Superior temporal gyrus (tissue), 1 donor: ENCODE results near the gene CYP4A22.
"Not testable (repeated sequence)": the region's sequence is repeated elsewhere in the genome, so short reads cannot be mapped to it uniquely, and the experiment has no call there.

Source experiments
- DNase-seq: peaks from one replicate; pipeline ENCODE4 v3.0.0-alpha.2; 2016; ENCODE audit errors: extremely low spot score

Gene CYP4A22, protein sequence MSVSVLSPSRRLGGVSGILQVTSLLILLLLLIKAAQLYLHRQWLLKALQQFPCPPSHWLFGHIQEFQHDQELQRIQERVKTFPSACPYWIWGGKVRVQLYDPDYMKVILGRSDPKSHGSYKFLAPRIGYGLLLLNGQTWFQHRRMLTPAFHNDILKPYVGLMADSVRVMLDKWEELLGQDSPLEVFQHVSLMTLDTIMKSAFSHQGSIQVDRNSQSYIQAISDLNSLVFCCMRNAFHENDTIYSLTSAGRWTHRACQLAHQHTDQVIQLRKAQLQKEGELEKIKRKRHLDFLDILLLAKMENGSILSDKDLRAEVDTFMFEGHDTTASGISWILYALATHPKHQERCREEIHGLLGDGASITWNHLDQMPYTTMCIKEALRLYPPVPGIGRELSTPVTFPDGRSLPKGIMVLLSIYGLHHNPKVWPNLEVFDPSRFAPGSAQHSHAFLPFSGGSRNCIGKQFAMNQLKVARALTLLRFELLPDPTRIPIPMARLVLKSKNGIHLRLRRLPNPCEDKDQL

DNA sequence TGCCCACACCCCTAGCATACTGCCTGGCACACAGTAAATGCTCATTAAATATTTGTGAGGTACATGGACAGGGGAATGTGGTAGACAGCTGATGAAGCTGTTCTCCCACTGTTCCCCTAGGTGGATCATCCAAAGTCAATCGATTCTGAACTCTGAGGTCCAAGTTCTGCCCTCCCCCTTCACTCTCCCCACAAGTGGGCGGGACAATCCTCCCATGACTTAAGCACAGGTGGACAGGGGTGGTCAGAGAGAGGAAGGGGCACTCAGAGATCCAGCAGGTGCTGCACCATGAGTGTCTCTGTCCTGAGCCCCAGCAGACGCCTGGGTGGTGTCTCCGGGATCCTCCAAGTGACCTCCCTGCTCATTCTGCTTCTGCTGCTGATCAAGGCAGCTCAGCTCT is at the start of gene CYP4A22:
CYP4A22 (plus strand) TSS at position 244 of the 400 bp plus-strand sequence; CDS start at position 289, 45 bp downstream.
- no peak for DNase-seq

DNA sequence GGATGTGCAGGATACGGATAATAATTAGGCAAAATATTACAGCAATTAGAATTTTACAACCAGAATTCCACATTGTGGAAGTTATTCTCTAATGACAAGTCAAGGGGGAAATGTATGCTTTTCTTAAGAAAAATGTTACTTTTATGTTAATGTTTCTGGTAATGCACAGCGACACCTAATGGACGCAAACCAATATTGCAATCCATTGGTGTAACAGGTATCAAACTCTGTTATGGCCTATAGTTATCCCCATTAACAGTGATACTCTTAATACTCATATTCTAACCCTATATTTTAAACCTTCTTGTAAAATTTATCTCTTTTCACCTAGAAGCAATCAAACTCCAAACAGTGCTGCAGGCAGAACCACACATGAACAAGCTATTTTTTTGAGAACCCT is 47.9 kb upstream of the CYP4A22 start:
- peak; percentile 37 for DNase-seq

DNA sequence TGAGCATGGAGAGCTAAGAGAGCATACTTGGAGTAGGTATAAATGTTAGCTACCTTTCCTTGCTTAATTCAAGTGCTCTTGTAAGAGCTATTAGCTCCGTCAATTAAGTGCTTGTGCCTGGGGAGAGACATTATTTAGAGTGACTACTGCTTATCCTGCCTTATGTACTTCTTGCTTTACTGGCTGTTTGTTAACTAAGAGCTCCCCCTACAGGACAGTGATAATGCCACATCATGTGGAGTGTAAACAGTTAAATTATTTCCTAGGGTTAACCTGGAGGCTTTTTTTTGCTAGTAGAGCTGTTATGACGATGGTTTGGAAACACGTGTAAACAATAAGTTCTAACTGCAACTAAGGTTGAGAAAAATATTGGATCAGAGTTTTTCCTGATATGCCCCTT is 45.8 kb upstream of the CYP4A22 start:
- DNase-seq: not testable (repeated sequence)

DNA sequence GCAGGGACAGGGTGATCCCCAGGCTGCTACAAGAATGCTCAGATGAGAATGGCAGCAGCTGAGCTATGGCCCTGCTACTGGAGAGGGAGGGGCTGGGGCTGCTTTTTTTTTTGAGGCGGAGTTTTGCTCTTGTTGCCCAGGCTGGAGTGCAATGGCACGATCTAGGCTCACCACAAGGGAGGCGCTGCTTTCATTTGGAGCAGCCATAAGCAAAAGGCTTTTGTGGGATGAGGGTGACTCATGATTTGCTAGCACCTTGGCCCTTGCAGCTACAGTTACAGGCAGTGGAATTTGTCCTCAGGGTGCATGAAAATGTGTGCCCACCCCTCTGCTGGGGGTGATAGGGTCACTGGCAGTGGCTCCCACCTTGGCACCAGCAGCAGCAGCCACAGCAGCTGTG is 32.4 kb upstream of the CYP4A22 start:
- DNase-seq: no peak

DNA sequence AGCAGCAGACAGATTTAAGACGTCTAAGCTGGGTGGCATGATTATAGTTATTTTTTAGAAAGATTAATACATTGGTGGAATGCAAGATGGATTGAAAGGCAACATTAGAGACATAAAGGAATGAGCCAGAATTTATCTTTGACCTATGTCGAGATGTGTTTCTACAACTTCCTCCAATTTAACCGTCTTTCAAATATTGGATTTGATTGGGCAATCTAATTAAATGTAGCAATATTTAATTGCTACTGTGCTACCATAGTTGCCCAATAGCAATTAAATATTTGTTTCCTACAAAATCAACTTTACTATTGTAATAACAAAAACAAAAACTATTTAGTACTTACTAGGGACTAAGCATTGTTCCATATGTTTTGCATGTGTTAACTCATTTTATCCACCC is 30.4 kb upstream of the CYP4A22 start:
- DNase-seq: no peak

DNA sequence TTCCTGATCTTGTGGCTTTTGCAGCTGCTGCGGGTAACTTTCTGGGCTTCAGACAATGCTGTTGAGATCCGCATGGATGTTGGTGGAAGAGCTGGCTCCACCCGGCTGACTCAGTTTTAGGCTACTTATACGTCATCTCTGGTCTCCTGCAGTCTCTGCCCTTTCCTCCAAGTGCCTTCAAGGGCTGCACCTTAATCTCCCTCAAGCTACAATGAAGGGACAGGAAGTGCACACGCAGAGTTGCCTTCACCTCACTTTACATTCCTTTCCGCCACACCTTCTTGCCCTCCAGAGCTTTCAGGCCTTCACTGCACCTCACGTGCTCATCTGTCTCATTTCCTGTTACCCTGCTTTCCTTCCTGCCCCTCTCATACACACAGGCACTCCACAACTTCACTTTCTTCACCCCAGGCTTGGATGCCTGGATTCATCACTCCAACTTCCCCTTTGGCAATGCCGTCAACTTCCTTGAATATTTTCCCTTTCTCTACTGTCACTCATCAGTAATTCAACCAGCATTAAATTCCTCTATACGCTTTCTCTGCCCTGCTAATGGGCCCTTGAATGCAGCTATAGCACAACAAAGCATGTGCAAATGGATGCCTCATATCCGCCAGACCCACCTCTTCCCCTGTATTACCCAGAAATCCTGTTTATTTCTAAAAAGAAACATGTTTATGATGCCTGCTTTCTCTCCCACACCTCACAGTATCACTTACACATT is 29.2 kb upstream of the CYP4A22 start:
- DNase-seq: not testable (repeated sequence)

DNA sequence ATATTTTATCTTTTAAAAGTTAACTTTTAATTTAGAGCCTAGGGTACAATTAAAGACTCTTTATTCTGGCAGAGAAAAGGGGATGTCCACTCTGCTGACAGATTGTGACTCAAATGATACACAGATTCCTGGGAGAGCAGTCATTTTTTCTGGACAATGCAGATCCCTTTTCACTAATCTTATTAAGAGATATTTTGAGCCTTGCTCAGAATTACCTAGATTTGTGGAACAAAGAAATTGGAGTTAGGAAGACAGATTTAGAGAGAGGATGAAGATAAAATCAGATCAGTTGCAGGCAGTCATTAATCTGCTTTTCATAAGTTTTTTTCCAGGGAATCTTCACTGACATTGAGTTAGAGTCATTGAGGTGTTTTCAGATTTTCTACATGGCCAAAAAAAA is 27.8 kb upstream of the CYP4A22 start:
- not testable (repeated sequence) for DNase-seq

DNA sequence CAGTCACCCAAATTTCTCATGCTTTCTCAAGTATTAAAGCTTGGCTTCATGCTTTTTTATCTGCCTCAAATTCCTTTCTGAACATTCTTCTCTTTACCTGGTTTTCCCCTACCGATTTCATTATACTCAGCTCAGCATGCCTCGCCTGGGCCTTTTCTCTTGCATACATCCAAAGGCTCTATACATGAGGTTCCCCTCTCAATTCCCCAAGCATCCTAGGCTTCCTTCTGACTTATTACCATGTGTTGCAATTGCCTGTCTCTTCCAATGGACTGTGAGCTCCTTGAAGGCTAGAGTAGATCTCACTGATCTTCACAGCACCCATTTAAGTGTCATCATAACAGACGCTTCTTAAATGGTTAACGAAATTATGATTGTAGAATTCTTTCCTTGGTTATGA is 24.1 kb upstream of the CYP4A22 start:
- DNase-seq: no peak

DNA sequence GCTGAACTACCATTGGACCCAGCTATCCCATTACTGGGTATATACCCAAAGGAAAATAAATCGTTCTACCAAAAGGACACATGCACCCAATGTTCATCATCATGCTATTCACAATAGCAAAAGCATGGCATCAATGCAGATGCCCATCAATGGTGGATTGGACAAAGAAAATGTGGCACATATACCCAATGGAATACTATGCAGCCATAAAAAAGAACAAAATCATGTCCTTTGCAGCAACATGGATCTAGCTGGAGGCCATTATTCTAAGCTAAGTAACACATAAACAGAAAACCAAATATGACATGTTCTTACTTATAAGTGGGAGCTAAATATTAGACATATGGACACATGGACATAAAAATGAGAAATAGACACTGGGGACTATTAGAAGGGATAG is 16.2 kb upstream of the CYP4A22 start:
- not testable (repeated sequence) for DNase-seq

DNA sequence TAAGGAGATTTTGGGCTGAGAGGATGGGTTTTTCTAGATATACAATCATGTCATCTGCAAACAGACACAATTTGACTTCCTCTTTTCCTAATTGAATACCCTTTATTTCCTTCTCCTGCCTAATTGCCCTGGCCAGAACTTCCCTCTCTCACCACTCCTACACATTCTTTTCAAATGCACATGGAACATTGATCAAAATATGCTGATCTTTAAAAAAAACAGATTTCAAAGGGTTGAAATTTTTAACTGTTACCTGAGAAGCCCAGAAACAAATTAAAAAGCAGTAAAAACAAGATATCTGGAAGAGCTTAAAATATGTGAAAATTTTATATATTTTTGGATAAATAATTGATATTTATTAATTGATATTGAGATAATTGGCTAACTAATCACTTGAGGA is 12.4 kb upstream of the CYP4A22 start:
- not testable (repeated sequence) for DNase-seq

DNA sequence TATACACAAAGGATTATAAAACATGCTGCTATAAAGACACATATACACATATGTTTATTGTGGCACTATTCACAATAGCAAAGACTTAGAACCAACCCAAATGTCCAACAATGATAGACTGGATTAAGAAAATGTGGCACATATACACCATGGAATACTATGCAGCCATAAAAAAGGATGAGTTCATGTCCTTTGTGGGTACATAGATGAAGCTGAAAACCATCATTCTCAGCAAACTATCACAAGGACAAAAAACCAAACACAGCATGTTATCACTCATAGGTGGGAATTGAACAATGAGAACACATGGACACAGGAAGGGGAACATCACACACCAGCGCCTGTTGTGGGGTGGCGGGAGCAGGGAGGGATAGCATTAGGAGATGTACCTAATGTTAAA is 10.2 kb upstream of the CYP4A22 start:
- not testable (repeated sequence) for DNase-seq

DNA sequence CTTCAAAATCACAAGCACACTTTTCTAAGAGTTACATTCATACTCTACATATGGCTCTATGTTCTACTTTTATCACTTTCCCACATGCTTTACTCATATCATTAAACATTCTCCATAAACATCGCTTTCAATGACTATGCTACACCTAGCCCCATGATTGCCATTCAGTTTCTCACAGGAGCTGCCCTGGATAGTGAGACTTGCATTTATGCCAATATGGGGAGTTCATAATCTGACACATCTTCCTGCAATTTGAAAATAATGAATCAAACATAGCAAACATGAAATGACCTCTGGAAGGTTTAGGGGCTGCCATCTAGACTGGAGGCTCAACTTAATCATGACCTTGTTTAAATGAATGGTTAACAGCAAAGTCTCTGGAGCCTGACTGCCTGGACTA is 9.0 kb upstream of the CYP4A22 start:
- no peak for DNase-seq

DNA sequence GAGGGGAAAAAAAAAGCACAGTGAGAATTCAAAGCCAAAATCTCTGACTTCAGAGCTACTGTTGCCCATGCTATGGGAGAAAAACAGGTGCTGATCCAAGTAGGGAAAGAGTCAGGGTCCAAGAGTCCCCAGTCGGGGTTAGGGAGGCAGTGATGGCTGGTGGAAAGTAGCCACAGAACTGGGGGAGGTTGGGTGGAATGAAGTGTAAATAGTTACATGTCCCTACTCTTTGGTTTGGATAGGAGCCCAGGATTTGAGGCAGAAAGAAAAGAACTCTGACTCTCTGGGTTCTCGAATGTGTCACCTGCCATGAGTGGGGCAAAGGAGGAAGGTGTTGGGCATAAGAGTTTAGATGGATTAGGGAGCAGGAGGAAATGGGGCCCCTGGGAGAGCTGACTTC is 8.4 kb upstream of the CYP4A22 start:
- DNase-seq: not testable (repeated sequence)

DNA sequence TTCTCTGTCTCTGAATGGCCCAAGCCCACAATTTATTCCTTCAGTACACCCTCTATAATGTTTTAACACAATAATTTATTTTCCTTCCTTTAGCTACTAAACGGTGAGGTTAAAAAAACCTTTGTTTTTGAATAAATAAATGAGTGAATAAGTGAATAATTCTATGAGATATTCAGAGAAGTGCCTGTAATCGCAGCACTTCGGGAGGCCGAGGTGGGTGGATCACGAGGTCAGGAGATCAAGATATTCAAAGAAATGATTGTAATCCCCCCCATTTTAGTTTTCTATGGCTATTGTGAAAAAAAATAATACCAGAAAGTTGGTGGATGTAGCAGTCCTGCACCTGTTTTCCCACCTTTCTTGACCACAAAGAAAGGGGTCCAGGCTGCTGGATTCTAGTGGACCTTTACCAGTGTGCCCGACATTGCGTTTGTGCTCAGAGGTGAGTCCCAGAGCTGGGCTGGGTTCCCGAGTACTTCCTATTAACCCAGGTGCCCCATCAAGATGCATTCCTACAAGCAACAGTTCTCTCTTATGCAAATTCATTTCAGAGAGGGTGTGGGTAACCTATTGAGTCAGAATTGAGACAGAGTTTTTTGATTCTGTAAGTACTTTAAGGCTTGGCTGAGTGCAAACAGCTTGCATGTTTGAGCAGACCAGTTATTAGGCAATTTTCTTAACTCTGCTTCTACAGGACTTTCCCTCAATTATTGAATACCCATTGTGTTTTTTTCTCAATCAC is 7.6 kb upstream of the CYP4A22 start:
- DNase-seq: not testable (repeated sequence)

DNA sequence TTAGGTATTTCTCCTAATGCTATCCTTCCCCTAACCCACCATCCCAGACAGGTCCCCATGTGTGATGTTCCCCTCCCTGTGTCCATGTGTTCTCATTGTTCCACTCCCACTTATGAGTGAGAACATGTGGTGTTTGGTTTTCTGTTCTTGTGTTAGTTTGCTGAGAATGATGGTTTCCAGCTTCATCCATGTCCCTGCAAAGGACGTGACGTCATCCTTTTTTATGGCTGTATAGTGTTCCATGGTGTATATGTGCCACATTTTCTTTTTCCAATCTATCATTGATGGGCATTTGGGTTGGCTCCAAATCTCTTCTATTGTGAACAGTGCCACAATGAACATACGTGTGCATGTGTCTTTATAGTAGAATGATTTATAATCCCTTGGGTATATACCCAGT is 4.6 kb upstream of the CYP4A22 start:
- DNase-seq: not testable (repeated sequence)

DNA sequence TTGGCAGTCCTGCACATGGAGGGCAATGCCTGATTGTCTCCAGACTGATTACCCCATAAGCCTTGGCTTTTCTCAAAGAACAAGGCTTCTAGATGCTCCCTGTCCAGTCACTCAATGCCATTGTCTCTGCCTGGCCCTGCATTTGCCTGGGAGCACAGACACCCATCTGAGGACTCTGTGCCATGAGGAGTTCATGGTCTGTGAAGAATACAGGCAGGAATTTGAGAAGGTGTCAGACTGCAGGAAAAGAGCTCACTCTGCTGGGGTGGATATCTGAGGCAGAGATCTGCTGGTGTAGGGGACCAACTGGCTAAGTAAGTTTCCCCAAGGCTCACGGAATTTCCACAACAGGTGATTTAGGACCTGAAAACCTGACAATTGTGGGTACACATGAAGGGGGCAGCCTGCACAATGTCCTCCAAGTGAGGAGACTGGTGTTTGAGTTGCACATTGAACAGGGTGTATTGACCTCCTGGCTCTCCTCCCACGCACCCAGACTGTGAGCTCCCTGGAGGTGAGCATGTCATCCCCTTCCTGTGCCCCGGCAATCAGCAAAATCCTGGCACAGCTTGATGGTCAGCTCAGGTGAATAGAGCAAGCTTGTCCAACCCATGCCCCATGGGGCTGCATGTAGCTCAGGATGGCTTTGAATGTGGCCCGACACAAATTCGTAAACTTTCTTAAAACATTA is 829 bp downstream of the CYP4A22 start:
- no peak for DNase-seq

DNA sequence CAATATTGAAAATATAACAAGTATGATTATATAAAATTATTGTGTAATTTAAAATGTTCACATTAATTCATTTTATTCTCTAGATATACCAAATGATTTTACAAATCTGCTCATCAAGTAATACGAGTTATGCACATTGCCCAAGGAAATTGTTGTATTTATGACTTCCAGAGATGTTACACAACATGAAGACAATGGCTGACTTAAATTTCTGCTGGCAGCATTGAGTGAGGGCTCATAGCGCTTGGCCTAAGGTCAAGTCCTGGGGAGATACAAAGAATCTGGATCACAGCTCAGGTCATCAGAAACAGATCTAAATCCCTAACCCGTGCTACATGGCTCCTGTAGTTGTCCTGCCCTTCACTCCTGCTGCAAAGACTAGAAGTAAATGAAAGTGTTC is 3.1 kb downstream of the CYP4A22 start:
- DNase-seq: not testable (repeated sequence)

DNA sequence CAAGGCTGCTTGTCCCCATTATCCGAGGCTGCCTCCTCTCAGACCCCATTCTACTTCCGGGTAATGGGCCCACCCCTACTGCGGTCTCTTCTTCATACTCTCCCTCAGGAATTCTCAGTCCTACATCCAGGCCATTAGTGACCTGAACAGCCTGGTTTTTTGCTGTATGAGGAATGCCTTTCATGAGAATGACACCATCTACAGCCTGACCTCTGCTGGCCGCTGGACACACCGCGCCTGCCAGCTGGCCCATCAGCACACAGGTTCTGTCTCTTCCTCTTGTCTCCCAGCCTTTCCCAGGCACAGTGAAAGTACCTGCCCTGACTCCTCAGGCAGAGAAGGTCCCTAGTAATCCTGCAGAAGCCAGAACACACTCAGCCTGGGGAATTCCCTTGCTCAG is 6.4 kb downstream of the CYP4A22 start:
- DNase-seq: not testable (repeated sequence)

DNA sequence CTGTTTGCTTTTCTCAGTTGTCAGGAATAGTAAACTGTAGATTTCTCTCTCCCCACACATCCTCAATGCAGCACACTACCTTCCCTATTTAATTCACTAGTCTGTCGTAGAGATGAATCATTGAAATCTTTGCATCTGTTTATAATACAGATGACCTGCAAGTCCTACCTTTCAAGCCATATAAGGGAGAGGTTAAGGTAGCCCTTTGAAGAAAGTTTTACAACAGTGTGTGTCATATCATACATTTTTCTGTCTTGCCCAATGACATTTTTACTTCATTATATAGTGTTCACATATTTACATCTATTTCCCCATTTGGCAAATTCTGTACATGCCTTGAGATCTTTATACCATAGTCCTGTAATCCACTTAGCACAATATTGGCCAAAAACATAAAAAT is 9.3 kb downstream of the CYP4A22 start:
- DNase-seq: not testable (repeated sequence)

DNA sequence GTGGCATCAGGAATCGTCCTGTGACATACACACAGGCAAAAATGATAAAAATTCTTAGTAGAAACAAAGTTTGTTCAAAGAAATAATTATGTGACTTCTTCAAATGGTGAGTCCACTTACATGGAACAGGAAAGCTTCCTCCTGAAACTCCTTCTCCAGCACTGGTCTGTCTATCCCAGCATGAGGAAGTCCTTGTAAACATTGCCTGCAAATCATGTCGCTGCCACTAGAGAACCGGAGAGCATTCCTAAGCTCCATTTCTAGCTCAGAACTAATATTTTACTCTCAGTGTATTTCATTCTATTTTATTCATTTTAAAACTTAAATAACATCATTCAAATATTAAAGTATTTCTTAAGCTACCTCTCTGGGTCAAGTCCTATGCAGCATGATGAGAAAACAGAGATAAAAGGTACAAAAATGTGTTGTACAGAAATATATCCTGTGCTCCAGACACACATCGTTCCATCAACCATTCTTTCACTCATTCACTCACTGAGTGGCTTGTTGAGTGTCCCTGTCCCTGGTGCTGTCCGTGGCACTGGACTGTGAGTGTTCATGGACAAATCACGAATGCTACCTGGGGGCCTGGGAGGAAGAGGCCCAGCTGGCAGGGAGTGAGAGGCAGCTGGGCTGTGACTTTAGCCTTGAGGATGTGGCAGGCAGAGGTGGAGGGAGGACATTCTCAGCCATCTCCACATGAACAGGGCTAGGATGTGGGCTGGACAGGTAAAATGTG is 10.0 kb downstream of the CYP4A22 start:
- DNase-seq: no peak

DNA sequence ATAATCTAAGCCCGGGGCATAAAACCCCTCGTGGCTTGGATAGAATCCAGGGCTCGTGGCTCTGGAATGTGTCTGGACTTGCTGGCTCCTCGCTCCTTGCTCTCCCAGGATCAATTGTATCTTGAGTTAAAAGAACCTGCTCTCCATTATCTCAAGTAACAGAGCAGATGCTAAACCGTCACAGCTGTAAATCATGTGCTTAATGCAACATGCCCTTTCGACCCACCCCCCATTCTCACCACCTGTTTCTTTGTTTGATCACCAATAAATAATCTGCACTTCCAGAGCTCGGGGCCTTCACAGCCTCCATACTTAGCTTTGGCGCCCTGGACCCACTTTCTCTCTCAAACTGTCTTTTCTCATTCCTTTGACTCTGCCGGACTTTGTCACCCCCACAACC is 11.9 kb downstream of the CYP4A22 start:
- DNase-seq: not testable (repeated sequence)
